ENCODE measurements around the gene SLC1A1.

GRCh38 chr9:4540425-4540824 is 50.2 kb downstream of the SLC1A1 start:
- TF ChIP-seq REST (IDR thresholded peaks at IDR 0.05; ENCODE audit: insufficient read depth in 1 of 2, low read depth in 2 of 2, low read length in 1 of 2) = no peak
- no peak for TF ChIP-seq TCF7L2 (IDR thresholded peaks at IDR 0.05; ENCODE audit: low read depth, low read length)
- no peak for TF ChIP-seq CTCF (IDR thresholded peaks at IDR 0.05)
- TF ChIP-seq POLR2AphosphoS5 (IDR thresholded peaks at IDR 0.05; ENCODE audit: low read depth, low read length) = no peak

Measured in Panc1 (cell line).